Spinal cord (tissue), 10 donors: Measurements from ENCODE around the gene UBXN11. TPM values are rescaled to one million over a fixed set of nuclear protein-coding genes. Genes with fewer than 3 reads are reported as not detected.

Source experiments
- DNase-seq, 6 donors: peaks; one replicate each; pipeline versions ENCODE4 v3.0.0 to v3.0.0-alpha.2; 2013 to 2015; ENCODE audit warnings: low spot score in 6 of 6, low read depth in 4 of 6
- H3K27ac ChIP-seq: one replicate; pipeline ENCODE4 v1.5.1; 2013; ENCODE audit warnings: low read depth, low read length, control low read depth
- H3K27me3 ChIP-seq: one replicate; pipeline ENCODE4 v1.6.1; 2013; ENCODE audit warnings: low read length; ENCODE audit not compliant: control insufficient read depth, insufficient read depth
- H3K36me3 ChIP-seq: one replicate; pipeline ENCODE4 v1.6.1; 2013; ENCODE audit warnings: low read length; ENCODE audit not compliant: control insufficient read depth, insufficient read depth
- H3K4me1 ChIP-seq: one replicate; pipeline ENCODE4 v1.6.1; 2013; ENCODE audit warnings: low read length; ENCODE audit not compliant: control insufficient read depth, insufficient read depth
- H3K4me3 ChIP-seq: one replicate; pipeline ENCODE4 v1.5.1; 2013; ENCODE audit warnings: low read depth, low read length, control low read depth
- H3K9me3 ChIP-seq: one replicate; pipeline ENCODE4 v1.6.1; 2013; ENCODE audit warnings: low read length; ENCODE audit not compliant: control insufficient read depth, insufficient read depth
- WGBS: methylation state at CpG from one replicate; pipeline ENCODE4 v1.1.5; 2013; ENCODE audit warnings: missing lambda C conversion rate; ENCODE audit not compliant: insufficient coverage; 5-methylcytosine and 5-hydroxymethylcytosine counted together
- polyA plus RNA-seq, 2 donors: library from polyadenylated mRNA; unstranded; fragments of 120-200 nt; gene quantifications; one replicate each; pipeline ENCODE4 v1.2.1, GENCODE V29; 2013; ENCODE audit not compliant: insufficient read length in 2 of 2
- total RNA-seq, 2 donors: library from RNA; depleted of rRNA in 1 of 2; stranded (reverse); fragments of 120-200 nt in 1 of 2; fragments of >200 nt in 1 of 2; gene quantifications; one replicate each; pipeline versions ENCODE4 v1.2.3 to v1.2.4, GENCODE V29; 2013 to 2014
- donor health status: healthy.

UBXN11 gene
- total and polyA plus RNA-seq, 4 donors, result 7.5 to 39.1 (median 28.0) TPM

DNA sequence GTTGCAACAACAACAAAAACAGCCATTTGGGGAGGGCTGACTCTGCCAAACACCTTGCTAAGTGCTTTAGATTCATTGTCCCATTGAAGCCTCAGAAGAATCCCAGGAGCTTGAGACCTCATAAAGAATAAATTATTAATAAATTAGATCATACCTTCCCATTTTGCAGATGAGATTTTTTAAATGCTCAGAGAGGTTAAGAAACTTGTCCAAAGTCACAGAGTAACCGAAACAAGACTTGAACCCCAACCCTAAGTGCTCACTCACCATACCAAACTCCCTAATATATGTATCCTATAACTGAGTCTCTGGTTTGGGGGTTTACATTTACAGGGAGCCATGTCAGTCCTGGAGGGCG is 43.9 kb upstream of the UBXN11 start:
- no peak overlapping the region for H3K4me3 ChIP-seq
- no peak overlapping the region for H3K27ac ChIP-seq
- peaks cover 9% of the 10 kb centered on the region for H3K36me3 ChIP-seq
- WGBS, result 50% methylated on average over 1 of the region's 2 CpGs
- no peaks in the 10 kb centered on the region for H3K4me1 ChIP-seq
- H3K27me3 ChIP-seq, result no peaks in the 10 kb centered on the region
- no peaks in the 10 kb centered on the region for H3K9me3 ChIP-seq
- DNase-seq, result no peak

DNA sequence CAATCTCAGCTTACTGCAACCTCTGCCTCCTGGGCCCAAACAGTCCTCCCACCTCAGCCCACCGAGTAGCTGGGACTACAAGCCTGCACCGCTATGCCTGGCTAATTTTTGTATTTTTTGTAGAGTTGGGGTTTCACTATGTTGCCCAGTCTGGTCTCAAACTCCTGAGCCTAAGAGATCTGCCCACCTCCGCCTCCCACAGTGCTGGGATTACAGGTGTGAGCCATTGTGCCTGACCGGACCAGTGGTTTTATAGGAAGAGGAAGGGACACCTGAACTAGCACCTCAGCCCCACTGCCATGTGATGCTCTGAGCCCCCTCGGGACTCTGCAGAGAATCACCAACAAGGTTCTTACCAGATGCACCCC is 43.4 kb upstream of the UBXN11 start:
- DNase-seq, result no peak
- H3K36me3 ChIP-seq, result peaks cover 9% of the 10 kb centered on the region
- no peak overlapping the region for H3K27ac ChIP-seq
- WGBS, result 73% methylated on average over 1 of the region's 5 CpGs
- H3K9me3 ChIP-seq, result no peaks in the 10 kb centered on the region
- H3K27me3 ChIP-seq, result no peaks in the 10 kb centered on the region
- no peaks in the 10 kb centered on the region for H3K4me1 ChIP-seq
- H3K4me3 ChIP-seq, result no peak overlapping the region

DNA sequence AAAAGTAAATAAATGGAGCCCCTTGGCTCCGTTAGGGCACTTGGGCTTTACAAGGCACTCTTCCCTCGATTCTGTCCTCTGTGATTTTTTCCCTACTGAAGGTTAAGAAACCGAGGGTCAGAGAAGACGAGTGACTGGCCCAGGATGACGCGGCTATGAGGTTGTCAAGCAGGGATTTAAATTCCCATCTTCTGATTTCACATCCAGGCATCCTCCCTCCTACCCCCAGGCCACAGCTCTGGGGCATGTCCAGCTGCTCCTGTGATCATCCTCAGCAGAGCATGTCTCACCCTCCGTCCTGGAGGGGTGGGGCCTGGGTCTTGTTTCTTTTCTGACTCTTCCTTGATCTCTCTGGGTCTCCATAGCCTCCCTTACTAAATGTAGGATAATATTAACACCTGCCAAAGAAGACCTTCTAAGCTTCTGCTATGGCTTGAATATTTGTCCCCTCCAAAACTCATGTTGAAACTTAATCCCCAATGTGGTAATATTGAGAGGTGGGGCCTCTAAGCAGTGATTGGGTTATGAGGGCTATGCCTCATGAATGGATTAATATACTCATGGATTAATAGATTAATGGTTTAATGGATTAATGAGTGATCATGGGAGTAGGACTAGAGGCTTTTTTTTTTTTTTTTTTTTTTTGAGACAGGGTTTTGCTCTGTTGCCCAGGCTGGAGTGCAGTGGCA is 42.9 kb upstream of the UBXN11 start:
- Histone ChIP-seq H3K27me3 (no peaks in the 10 kb centered on the region), H3K36me3 (peaks cover 8% of the 10 kb centered on the region), H3K27ac (no peak overlapping the region), H3K9me3 (no peaks in the 10 kb centered on the region), H3K4me3 (no peak overlapping the region), H3K4me1 (no peaks in the 10 kb centered on the region)
- WGBS, result 93% methylated on average over 6 of the region's 7 CpGs
- no peak for DNase-seq

DNA sequence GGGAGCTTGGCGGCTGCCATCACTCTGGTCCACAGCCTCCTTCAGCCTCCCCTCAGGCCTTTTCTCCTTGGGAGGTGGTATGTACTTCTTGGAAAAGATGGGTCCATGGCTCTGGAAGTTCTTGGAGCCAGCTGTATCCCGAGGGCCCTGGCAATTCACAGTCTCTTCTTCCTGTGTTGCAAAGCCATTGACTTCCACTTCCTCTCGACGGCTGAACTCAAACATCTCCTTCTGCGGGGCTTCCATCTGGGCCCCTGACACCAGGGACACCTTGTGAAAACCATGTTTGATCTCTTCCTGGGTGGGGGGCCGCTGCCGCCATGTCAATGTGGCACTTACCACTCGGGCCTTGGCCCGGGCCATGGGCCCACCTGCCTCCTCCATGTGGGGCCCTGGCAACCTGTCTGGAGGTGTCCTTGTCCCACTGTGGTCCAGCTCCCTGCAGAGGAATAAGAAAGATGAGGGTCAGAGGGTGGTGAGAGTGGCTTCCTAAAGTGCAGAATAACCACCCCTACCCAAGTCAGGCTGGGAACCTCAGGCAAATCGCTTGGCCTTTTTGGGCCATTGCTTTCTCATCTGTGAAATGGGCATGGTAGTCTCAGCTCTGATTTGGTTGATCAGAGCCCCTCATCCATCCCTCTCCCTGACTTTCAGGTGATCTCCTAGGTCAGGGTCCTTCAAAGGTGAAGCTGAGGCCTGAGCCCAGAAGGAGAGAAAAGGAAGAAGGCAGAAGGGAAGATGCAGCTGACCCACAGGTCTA is 40.0 kb upstream of the UBXN11 start:
- 80% methylated on average over 8 of the region's 10 CpGs for WGBS
- Histone ChIP-seq H3K9me3 (no peaks in the 10 kb centered on the region), H3K27ac (no peak overlapping the region), H3K4me3 (no peak overlapping the region), H3K4me1 (no peaks in the 10 kb centered on the region), H3K36me3 (peaks cover 11% of the 10 kb centered on the region), H3K27me3 (no peaks in the 10 kb centered on the region)
- no peak for DNase-seq

DNA sequence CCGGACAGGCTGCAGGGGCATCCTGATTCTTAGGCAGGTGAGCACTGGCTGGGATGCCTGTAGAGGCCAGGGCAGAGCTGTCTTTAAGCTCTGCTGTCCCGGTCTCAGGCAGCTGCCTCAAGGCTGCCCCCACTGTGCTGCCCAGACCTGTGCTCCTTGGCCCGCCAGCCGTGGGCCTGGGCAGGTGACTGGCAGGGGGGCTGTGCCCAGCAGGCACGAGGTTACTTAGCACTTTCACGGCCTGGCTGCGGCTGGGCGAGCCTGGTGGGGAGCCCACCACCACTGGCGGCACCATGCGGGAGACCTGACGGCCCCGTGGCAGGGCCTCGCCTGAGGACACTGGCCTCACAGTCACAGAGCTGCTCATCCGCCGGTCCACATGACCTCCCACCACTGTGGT is 39.3 kb upstream of the UBXN11 start:
- DNase-seq, result no peak
- Histone ChIP-seq H3K4me1 (no peaks in the 10 kb centered on the region), H3K9me3 (no peaks in the 10 kb centered on the region), H3K27ac (no peak overlapping the region), H3K4me3 (no peak overlapping the region), H3K27me3 (no peaks in the 10 kb centered on the region), H3K36me3 (peaks cover 11% of the 10 kb centered on the region)
- WGBS, result 78% methylated on average over 15 of the region's 15 CpGs

DNA sequence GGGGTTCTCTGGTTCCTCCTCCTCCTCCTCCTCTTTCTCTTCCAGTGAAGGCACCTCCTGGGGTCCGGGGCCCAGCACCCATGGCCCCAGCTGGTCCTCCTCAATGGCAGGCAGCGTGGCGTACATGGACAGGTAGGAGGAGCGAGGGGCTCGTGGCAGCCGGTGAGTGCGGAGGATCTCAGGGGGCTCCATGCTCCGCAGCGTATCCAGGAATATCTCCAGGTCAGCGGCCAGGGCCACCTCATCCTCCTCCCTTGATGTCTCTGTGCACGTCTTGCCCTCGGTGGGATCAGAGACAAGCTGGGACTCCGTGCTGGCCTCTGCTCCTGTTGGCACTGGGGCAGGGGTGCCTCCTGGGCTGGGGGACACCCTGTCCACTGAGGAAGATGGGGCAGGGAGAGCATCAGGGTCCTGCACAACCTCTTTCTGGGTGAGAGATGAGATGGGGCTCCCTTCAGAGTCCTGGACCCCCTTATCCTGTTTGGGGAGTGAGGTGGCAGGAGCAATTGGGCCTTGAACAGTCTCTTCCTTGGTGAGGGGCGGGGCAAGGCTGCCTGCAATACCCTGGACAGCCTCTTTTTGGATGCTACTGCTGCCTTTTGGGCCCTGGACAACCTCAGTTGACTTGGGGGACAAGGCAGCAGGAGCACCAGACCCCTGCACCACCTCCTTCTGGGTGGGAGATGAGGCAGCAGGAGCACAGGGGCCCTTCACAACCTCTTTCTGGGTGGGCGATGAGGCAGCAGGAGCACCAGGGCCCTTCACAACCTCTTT is 37.9 kb upstream of the UBXN11 start:
- Histone ChIP-seq H3K4me1 (no peaks in the 10 kb centered on the region), H3K27me3 (no peaks in the 10 kb centered on the region), H3K27ac (no peak overlapping the region), H3K9me3 (no peaks in the 10 kb centered on the region), H3K36me3 (peaks cover 11% of the 10 kb centered on the region), H3K4me3 (no peak overlapping the region)
- WGBS, result 93% methylated on average over 12 of the region's 15 CpGs
- DNase-seq, result no peak

DNA sequence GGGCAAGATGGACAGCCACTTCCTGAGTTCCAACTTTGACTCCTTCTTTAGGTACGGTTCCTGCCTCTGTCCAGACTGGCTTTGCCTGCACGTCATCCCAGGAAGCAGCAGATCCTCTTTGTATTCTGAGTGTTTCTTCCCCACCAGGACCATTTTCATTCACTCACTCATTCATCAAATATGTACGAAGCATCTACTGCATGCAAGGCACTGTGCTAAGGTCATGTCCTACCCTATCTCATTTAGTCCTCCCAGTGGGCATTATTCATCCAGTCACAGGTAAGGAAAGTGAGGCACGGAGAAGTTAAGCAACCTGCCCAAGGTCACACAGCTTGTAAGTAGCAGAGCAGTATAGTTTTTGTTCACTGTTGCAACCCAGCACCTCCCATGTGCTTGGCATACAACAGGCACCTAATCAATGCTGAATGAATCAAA is 33.6 kb upstream of the UBXN11 start:
- DNase-seq, result no peak
- 64% methylated on average over 2 of the region's 4 CpGs for WGBS
- Histone ChIP-seq H3K9me3 (no peaks in the 10 kb centered on the region), H3K36me3 (peaks cover 6% of the 10 kb centered on the region), H3K27ac (no peak overlapping the region), H3K4me3 (no peak overlapping the region), H3K4me1 (peaks cover 14% of the 10 kb centered on the region), H3K27me3 (peaks cover 20% of the 10 kb centered on the region)

DNA sequence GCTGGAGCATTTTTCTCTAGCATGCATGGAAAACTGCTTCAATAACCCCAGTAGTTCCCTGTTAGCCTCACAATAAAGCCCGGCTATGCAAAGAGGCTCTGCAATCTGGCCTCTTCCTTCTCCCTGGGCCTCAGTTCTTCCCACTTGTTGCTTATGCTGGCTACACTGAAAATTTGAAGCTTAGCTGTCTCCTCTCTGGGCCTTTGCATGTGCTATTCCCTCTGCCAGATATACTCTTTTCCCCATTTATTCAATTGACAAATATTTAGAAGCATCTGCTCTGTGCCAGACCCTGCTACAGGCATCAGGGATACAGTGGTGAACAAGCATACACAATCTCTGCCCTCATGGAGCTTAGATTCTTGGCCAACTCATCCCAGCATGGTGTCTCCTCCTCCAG is 32.2 kb upstream of the UBXN11 start:
- no peak overlapping the region for H3K27ac ChIP-seq
- peaks cover under 1% of the 10 kb centered on the region for H3K36me3 ChIP-seq
- H3K9me3 ChIP-seq, result no peaks in the 10 kb centered on the region
- 75% methylated on average over 1 of the region's 1 CpG for WGBS
- peaks cover 14% of the 10 kb centered on the region for H3K4me1 ChIP-seq
- H3K27me3 ChIP-seq, result peaks cover 24% of the 10 kb centered on the region
- no peak for DNase-seq
- H3K4me3 ChIP-seq, result no peak overlapping the region

DNA sequence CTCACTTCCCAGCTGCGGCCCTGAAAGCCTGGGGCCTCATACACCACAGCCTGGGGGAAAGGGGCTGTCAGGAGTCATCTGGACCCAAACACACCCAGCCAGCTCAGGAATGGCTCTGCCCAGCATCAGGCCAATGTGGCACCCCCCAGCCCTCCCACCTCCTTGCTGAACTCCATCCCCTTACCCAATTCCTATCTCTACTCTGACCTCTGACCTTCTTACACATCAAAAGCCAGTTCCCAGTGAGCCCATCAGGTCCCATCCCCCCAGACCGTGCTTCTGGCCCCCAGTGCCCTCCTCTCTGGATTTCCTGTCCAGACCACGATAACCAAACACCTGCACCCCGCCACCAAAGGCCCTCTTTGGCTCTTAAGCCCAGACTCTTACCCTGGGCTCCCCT is 31.2 kb upstream of the UBXN11 start:
- Histone ChIP-seq H3K9me3 (no peaks in the 10 kb centered on the region), H3K27ac (no peak overlapping the region), H3K27me3 (peaks cover 27% of the 10 kb centered on the region), H3K36me3 (no peaks in the 10 kb centered on the region), H3K4me1 (peaks cover 14% of the 10 kb centered on the region), H3K4me3 (no peak overlapping the region)
- DNase-seq, result no peak
- WGBS, result 67% methylated on average over 4 of the region's 4 CpGs
